Stimulated activated CD8-positive, alpha-beta memory T cell treated with anti-CD3 and anti-CD28 coated beads, Interleukin-7, amount 100 ng/mL, for 48 hours (primary cell): ENCODE results near the gene ZFTA.

Experiments
- DNase-seq, 2 donors: peaks; one replicate each; pipeline ENCODE4 v3.0.0-alpha.2; 2020; ENCODE audit warnings: low read depth in 1 of 2; ENCODE audit errors: extremely low read depth in 1 of 2

The ZFTA gene

GRCh38 chr11:63756919-63757761, 11.4 kb downstream of the ZFTA start:
- DNase-seq, result no peak

DNA sequence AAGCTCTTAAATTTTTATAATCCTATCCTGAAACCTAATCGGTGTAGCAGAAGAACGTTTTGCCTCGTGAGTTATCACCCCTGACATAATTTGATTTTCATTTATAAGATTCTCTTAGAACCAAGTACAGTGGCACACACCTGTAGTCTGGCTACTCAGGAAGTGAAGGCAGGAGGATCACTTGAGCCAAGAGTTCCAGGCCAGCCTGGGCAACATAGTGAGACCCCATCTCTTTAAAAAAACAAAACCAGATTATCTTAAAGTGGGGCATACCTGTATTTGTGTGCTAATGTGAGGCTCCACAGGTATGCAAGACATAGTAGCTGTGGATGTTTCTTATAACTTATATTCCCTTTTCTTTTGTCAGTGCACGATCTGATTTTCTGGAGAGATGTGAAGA, 19.0 kb downstream of the ZFTA start:
- no peak for DNase-seq

DNA sequence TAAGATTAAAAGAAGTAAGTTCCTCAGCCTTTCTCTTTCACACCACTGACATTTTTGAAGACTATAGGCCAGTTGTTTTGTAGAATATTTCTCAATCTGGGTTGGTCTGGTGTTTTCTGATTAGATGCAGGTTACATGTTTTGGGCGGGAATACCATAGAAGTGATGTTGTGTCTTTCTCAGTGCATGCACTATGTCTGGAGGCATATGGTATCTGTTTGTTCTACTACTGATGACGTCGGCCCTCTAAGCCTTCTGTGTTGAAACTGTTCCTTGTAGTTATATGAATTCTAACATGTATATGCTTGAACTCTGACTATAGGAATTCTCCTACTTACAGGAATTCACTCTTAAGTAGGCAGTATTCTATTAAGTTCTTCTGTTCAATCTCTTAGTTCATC, 21.6 kb downstream of the ZFTA start:
- no peak for DNase-seq

DNA sequence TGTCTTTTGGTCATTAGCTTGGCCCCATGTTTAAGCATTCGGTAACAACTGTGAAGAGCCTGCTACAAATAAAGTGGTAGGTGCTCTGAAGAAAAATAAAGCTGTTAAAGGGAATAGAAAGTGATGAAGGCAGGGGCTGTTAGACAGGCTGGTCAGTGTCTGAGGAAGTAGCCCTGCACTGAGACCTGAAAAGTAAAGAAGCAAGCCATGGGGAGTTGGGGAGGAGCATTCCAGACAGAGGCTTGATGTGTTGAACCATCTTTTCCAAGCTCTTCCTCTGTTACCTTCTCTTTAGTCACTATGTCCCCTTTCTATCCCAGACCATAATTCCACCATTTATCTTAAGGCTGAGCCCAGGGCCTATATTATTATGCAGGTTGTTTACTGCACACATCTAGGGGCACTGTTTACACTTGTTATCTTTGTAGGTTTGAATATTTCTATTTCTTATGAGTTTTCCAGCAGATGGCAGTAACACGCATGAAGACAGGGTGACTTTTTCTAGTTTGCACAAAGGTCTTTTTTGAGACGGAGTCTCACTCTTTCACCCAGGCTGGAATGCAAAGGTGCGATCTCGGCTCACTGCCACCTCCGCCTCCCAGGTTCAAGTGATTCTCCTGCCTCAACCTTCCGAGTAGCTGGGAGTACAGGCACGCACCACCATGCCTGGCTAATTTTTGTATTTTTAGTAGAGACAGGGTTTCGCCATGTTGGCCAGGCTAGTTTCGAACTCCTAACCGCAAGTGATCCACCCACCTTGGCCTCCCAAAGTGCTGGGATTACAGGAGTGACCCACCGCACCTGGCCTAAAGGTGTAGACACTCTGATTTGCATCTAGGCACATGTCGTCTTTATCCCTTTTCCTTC, 23.0 kb downstream of the ZFTA start:
- DNase-seq, result no peak

GRCh38 chr11:63738720-63739360, 29.7 kb downstream of the ZFTA start:
- DNase-seq, result peak in 1 of 2 donors; percentile 31

GRCh38 chr11:63737718-63738117, 30.9 kb downstream of the ZFTA start:
- DNase-seq, result no peak

GRCh38 chr11:63736864-63737263, 31.7 kb downstream of the ZFTA start:
- DNase-seq, result no peak

DNA sequence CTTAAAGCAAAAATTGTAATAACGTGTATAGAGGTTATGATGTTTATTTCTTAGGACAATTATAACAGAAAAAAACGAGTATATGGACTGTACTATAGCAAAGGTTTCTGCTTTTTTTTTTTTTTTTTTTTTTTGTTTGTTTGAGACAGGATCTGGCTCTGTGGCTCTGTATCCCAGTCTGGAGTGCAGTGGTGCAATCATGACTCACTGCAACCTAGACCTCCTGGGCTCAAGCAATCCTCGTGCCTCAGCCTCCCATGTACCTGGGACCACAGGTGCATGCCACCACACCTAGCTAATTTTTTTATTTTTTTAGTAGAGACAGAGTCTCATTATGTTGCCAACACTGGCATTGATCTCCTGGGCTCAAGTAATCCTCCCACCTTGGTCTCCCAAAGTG, 39.2 kb downstream of the ZFTA start:
- no peak for DNase-seq

GRCh38 chr11:63720611-63721010, 48.0 kb downstream of the ZFTA start:
- no peak for DNase-seq

- DNase-seq, result no peak
Measured at GRCh38 chr11:63719987-63720386, 48.6 kb downstream of the ZFTA start.

DNA sequence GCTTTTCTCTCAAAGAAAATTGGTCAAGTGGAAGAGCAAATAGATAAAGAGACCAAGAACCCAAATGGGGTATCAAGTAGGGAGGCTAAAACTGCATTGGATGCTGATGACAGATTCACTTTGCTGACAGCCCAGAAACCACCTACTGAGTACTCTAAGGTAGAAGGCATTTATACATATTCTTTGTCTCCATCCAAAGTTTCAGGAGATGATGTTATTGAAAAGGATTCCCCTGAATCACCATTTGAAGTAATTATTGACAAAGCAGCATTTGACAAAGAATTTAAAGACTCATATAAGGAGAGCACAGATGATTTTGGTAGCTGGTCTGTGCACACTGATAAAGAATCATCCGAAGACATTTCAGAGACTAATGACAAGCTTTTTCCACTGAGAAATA, 49.6 kb downstream of the ZFTA start:
- no peak for DNase-seq
